ENCODE results near the gene MEGF11.

Gene MEGF11

GRCh38 chr15:66190746-66191145, 62.8 kb downstream of the MEGF11 start:
- TF ChIP-seq CTCF (IDR thresholded peaks at IDR 0.05; ENCODE audit: extremely low read depth, missing control alignments): no peak

GRCh38 chr15:66189291-66189690, 64.3 kb downstream of the MEGF11 start:
- no peak for TF ChIP-seq CTCF (IDR thresholded peaks at IDR 0.05; ENCODE audit: extremely low read depth, missing control alignments)
- DNase-seq (ENCODE audit: low spot score): no peak

More at GRCh38 chr15:66190746-66191145, 62.8 kb downstream of the MEGF11 start:
- no peak for DNase-seq (ENCODE audit: low spot score)

GRCh38 chr15:66188464-66188863, 65.1 kb downstream of the MEGF11 start:
- DNase-seq (ENCODE audit: low spot score): no peak
- TF ChIP-seq CTCF (IDR thresholded peaks at IDR 0.05; ENCODE audit: extremely low read depth, missing control alignments): no peak

- no peak for TF ChIP-seq CTCF (IDR thresholded peaks at IDR 0.05; ENCODE audit: extremely low read depth, missing control alignments)
- no peak for DNase-seq (ENCODE audit: low spot score)
These were observed 66.3 kb downstream of the MEGF11 start for GRCh38 chr15:66187271-66187670.

- DNase-seq (ENCODE audit: low spot score): no peak
- TF ChIP-seq CTCF (IDR thresholded peaks at IDR 0.05; ENCODE audit: extremely low read depth, missing control alignments): no peak
These were observed 67.3 kb downstream of the MEGF11 start for GRCh38 chr15:66186049-66186825.

- TF ChIP-seq CTCF (IDR thresholded peaks at IDR 0.05; ENCODE audit: extremely low read depth, missing control alignments): no peak
- DNase-seq (ENCODE audit: low spot score): no peak
These were observed 68.4 kb downstream of the MEGF11 start for GRCh38 chr15:66184936-66185790.

- no peak for TF ChIP-seq CTCF (IDR thresholded peaks at IDR 0.05; ENCODE audit: extremely low read depth, missing control alignments)
These were observed 69.1 kb downstream of the MEGF11 start for GRCh38 chr15:66184492-66184891.

More at GRCh38 chr15:66184492-66184891, 69.1 kb downstream of the MEGF11 start:
- DNase-seq (ENCODE audit: low spot score): no peak

All from GM20000 (cell line).